Activated CD4-positive, alpha-beta T cell treated with anti-CD3 and anti-CD28 coated beads, Interleukin-2, amount 10 ng/mL, durations not matched to agents 7 days and 5 days (primary cell): ENCODE results near the gene C16orf90. TPM values are rescaled to one million over a fixed set of nuclear protein-coding genes. Genes with fewer than 3 reads are reported as not detected.

ENCODE experiments used
- CTCF ChIA-PET: fragments of 350-600 bp; sonication (Branson Sonifier 250); formaldehyde crosslinking; loops from one replicate; lab custom pipeline; 2021; ENCODE audit warnings: antibody characterized with exemption; lab: Charles Lee
- POLR2A ChIA-PET: fragments of 350-600 bp; sonication (Branson Sonifier 250); formaldehyde crosslinking; loops from one replicate; lab custom pipeline; 2021; ENCODE audit warnings: antibody characterized with exemption; lab: Charles Lee
- DNase-seq: peaks from one replicate; pipeline ENCODE4 v3.0.0-alpha.2; 2020
- H3K27ac Mint-ChIP-seq: one replicate; pipeline ENCODE4 v1.8.0; 2021; ENCODE audit warnings: mild to moderate bottlenecking, moderate library complexity, mixed read lengths
- H3K27me3 Mint-ChIP-seq: one replicate; pipeline ENCODE4 v1.8.0; 2021; ENCODE audit warnings: mixed read lengths
- H3K36me3 Mint-ChIP-seq: one replicate; pipeline ENCODE4 v1.8.0; 2021; ENCODE audit warnings: low read depth, mixed read lengths
- H3K4me1 Mint-ChIP-seq: one replicate; pipeline ENCODE4 v1.8.0; 2021; ENCODE audit warnings: mixed read lengths
- H3K4me3 Mint-ChIP-seq: one replicate; pipeline ENCODE4 v1.8.0; 2021; ENCODE audit warnings: mild to moderate bottlenecking, moderate library complexity, mixed read lengths
- H3K9me3 Mint-ChIP-seq: one replicate; pipeline ENCODE4 v1.8.0; 2021; ENCODE audit warnings: mixed read lengths
- total RNA-seq, 2 experiments: library from RNA; stranded (reverse); gene quantifications; one replicate each; pipeline ENCODE4 v1.2.3, GENCODE V29; 2021

C16orf90 gene
- total RNA-seq, 2 experiments from 2014 or later: not detected

GRCh38 chr16:3525951-3526350 is 30.7 kb upstream of the C16orf90 start:
- no peak overlapping the region for H3K4me3 Mint-ChIP-seq
- H3K27ac Mint-ChIP-seq: no peak overlapping the region
- DNase-seq: no peak
- H3K4me1 Mint-ChIP-seq: peaks cover 14% of the 10 kb centered on the region
- H3K27me3 Mint-ChIP-seq: no peaks in the 10 kb centered on the region
- ChIA-PET CTCF (interaction anchor here (1.6 to 1.7 kb wide), 2 partner anchors 12 to 112 kb away, joined by 3 to 7 read pairs; no protein-coding TSS in a partner anchor), POLR2A (interaction anchor here (0.6 kb wide), 1 partner anchor 52 kb away, joined by 6 read pairs; no protein-coding TSS in a partner anchor)
- peaks cover 52% of the 10 kb centered on the region for H3K36me3 Mint-ChIP-seq
- H3K9me3 Mint-ChIP-seq: no peaks in the 10 kb centered on the region

- Mint-ChIP-seq H3K4me1 (peaks cover 20% of the 10 kb centered on the region), H3K27ac (no peak overlapping the region), H3K27me3 (no peaks in the 10 kb centered on the region), H3K9me3 (no peaks in the 10 kb centered on the region), H3K4me3 (no peak overlapping the region), H3K36me3 (peaks cover 63% of the 10 kb centered on the region)
- DNase-seq: no peak
- ChIA-PET POLR2A (no interaction called here), CTCF (interaction anchor here (0.7 to 1.2 kb wide), 3 partner anchors 9 to 23 kb away, joined by 3 read pairs; no protein-coding TSS in a partner anchor)
Measured at GRCh38 chr16:3523281-3523680, 28.0 kb upstream of the C16orf90 start.

GRCh38 chr16:3520841-3521240 is 25.6 kb upstream of the C16orf90 start:
- Mint-ChIP-seq H3K27me3 (no peaks in the 10 kb centered on the region), H3K36me3 (peaks cover 63% of the 10 kb centered on the region), H3K4me3 (no peak overlapping the region), H3K27ac (peak overlapping the region; percentile 17), H3K4me1 (peaks cover 22% of the 10 kb centered on the region), H3K9me3 (no peaks in the 10 kb centered on the region)
- ChIA-PET POLR2A (no interaction called here), CTCF (interaction anchor here (0.6 to 2.9 kb wide), 4 partner anchors 8 to 83 kb away, joined by 3 to 14 read pairs (median 3); no protein-coding TSS in a partner anchor)
- no peak for DNase-seq

GRCh38 chr16:3520413-3520812 is 25.1 kb upstream of the C16orf90 start:
- peak overlapping the region; percentile 17 for H3K27ac Mint-ChIP-seq
- H3K36me3 Mint-ChIP-seq: peaks cover 63% of the 10 kb centered on the region
- H3K4me1 Mint-ChIP-seq: peaks cover 20% of the 10 kb centered on the region
- ChIA-PET POLR2A (no interaction called here), CTCF (interaction anchor here (2.9 kb wide), 1 partner anchor 11 kb away, joined by 14 read pairs; no protein-coding TSS in a partner anchor)
- H3K27me3 Mint-ChIP-seq: no peaks in the 10 kb centered on the region
- no peak overlapping the region for H3K4me3 Mint-ChIP-seq
- H3K9me3 Mint-ChIP-seq: no peaks in the 10 kb centered on the region
- DNase-seq: no peak

GRCh38 chr16:3519581-3519980 is 24.3 kb upstream of the C16orf90 start:
- no peaks in the 10 kb centered on the region for H3K27me3 Mint-ChIP-seq
- DNase-seq: no peak
- no peak overlapping the region for H3K4me3 Mint-ChIP-seq
- peaks cover 21% of the 10 kb centered on the region for H3K4me1 Mint-ChIP-seq
- H3K9me3 Mint-ChIP-seq: no peaks in the 10 kb centered on the region
- POLR2A ChIA-PET: no interaction called here
- CTCF ChIA-PET: interaction anchor here (1.3 to 2.9 kb wide), 2 partner anchors 7 to 10 kb away, joined by 4 to 14 read pairs; no protein-coding TSS in a partner anchor
- no peak overlapping the region for H3K27ac Mint-ChIP-seq
- H3K36me3 Mint-ChIP-seq: peaks cover 60% of the 10 kb centered on the region

- ChIA-PET POLR2A (no interaction called here), CTCF (interaction anchor here (1.3 kb wide), 1 partner anchor 8 kb away, joined by 4 read pairs; no protein-coding TSS in a partner anchor)
- no peak overlapping the region for H3K4me3 Mint-ChIP-seq
- H3K36me3 Mint-ChIP-seq: peaks cover 63% of the 10 kb centered on the region
- H3K27me3 Mint-ChIP-seq: no peaks in the 10 kb centered on the region
- no peaks in the 10 kb centered on the region for H3K9me3 Mint-ChIP-seq
- H3K27ac Mint-ChIP-seq: no peak overlapping the region
- H3K4me1 Mint-ChIP-seq: peaks cover 25% of the 10 kb centered on the region
- DNase-seq: no peak
Measured at GRCh38 chr16:3518986-3519348, 23.7 kb upstream of the C16orf90 start.

GRCh38 chr16:3518292-3518985 is 23.1 kb upstream of the C16orf90 start:
- no peak for DNase-seq
- peaks cover 63% of the 10 kb centered on the region for H3K36me3 Mint-ChIP-seq
- POLR2A ChIA-PET: no interaction called here

GRCh38 chr16:3515897-3516296 is 20.6 kb upstream of the C16orf90 start:
- no peaks in the 10 kb centered on the region for H3K9me3 Mint-ChIP-seq
- CTCF ChIA-PET: interaction anchor here (0.9 kb wide), 1 partner anchor 11 kb away, joined by 3 read pairs; no protein-coding TSS in a partner anchor
- no peak for DNase-seq
- no peaks in the 10 kb centered on the region for H3K27me3 Mint-ChIP-seq
- POLR2A ChIA-PET: no interaction called here
- no peak overlapping the region for H3K27ac Mint-ChIP-seq
- peaks cover 44% of the 10 kb centered on the region for H3K4me1 Mint-ChIP-seq
- no peak overlapping the region for H3K4me3 Mint-ChIP-seq
- H3K36me3 Mint-ChIP-seq: peaks cover 72% of the 10 kb centered on the region

More at GRCh38 chr16:3518292-3518985, 23.1 kb upstream of the C16orf90 start:
- Mint-ChIP-seq H3K27ac (no peak overlapping the region), H3K9me3 (no peaks in the 10 kb centered on the region), H3K4me3 (no peak overlapping the region), H3K27me3 (no peaks in the 10 kb centered on the region), H3K4me1 (peaks cover 31% of the 10 kb centered on the region)
- CTCF ChIA-PET: interaction anchor here (1.3 kb wide), 1 partner anchor 9 kb away, joined by 4 read pairs; no protein-coding TSS in a partner anchor

- ChIA-PET CTCF (interaction anchor here (0.8 to 1.5 kb wide), 4 partner anchors 9 to 23 kb away, joined by 3 to 7 read pairs (median 3); no protein-coding TSS in a partner anchor), POLR2A (no interaction called here)
- Mint-ChIP-seq H3K27me3 (no peaks in the 10 kb centered on the region), H3K27ac (no peak overlapping the region), H3K9me3 (no peaks in the 10 kb centered on the region), H3K4me3 (no peak overlapping the region), H3K4me1 (peaks cover 52% of the 10 kb centered on the region), H3K36me3 (peaks cover 68% of the 10 kb centered on the region)
- DNase-seq: no peak
Measured at GRCh38 chr16:3514621-3515020, 19.3 kb upstream of the C16orf90 start.

- ChIA-PET CTCF (interaction anchor here (0.8 to 1.5 kb wide), 4 partner anchors 8 to 23 kb away, joined by 3 to 7 read pairs (median 3); no protein-coding TSS in a partner anchor), POLR2A (no interaction called here)
- no peak for DNase-seq
- Mint-ChIP-seq H3K27ac (peak overlapping the region; percentile 27), H3K4me3 (no peak overlapping the region), H3K9me3 (no peaks in the 10 kb centered on the region), H3K27me3 (no peaks in the 10 kb centered on the region), H3K4me1 (peaks cover 53% of the 10 kb centered on the region), H3K36me3 (peaks cover 68% of the 10 kb centered on the region)
Measured at GRCh38 chr16:3513892-3514583, 18.7 kb upstream of the C16orf90 start.

GRCh38 chr16:3511286-3512180 is 16.2 kb upstream of the C16orf90 start:
- peaks cover 61% of the 10 kb centered on the region for H3K4me1 Mint-ChIP-seq
- peaks cover 4% of the 10 kb centered on the region for H3K9me3 Mint-ChIP-seq
- H3K27me3 Mint-ChIP-seq: no peaks in the 10 kb centered on the region
- H3K36me3 Mint-ChIP-seq: peaks cover 73% of the 10 kb centered on the region
- ChIA-PET CTCF (interaction anchor here (0.5 to 1.6 kb wide), 4 partner anchors 11 to 926 kb away, joined by 3 to 5 read pairs (median 4); partner anchors contain the start of gene CLUAP1), POLR2A (no interaction called here)
- H3K27ac Mint-ChIP-seq: peak overlapping the region; percentile 96
- H3K4me3 Mint-ChIP-seq: no peak overlapping the region
- no peak for DNase-seq

- H3K36me3 Mint-ChIP-seq: peaks cover 77% of the 10 kb centered on the region
- peak overlapping the region; percentile 96 for H3K27ac Mint-ChIP-seq
- H3K4me3 Mint-ChIP-seq: peak overlapping the region; percentile 37
- peaks cover 70% of the 10 kb centered on the region for H3K4me1 Mint-ChIP-seq
- DNase-seq: no peak
- H3K27me3 Mint-ChIP-seq: no peaks in the 10 kb centered on the region
- H3K9me3 Mint-ChIP-seq: peaks cover 4% of the 10 kb centered on the region
- CTCF ChIA-PET: interaction anchor here (0.8 to 2.5 kb wide), 6 partner anchors 9 to 482 kb away, joined by 3 to 14 read pairs (median 4); partner anchors contain the start of gene CLUAP1
- POLR2A ChIA-PET: no interaction called here
Measured at GRCh38 chr16:3510416-3510815, 15.1 kb upstream of the C16orf90 start.
